Prostate gland (tissue), 2 donors: ENCODE results near the gene LYRM2.

Source experiments
- POLR2A ChIP-seq: fragments of 450-650 bp; IDR thresholded peaks from one replicate; pipeline ENCODE4 v1.6.1; 2016; ENCODE audit warnings: antibody characterized with exemption, mild to moderate bottlenecking
- POLR2AphosphoS5 ChIP-seq: sonication (generic); formaldehyde crosslinking; IDR thresholded peaks from one replicate; pipeline ENCODE4 v1.6.1; 2017; ENCODE audit warnings: antibody characterized with exemption
- TF ChIP-seq, protein P1 (sequence below), 4 experiments: fragments of 200-600 bp in 2 of 4; fragments of 450-650 bp in 2 of 4; sonication (generic) in 2 of 4; IDR thresholded peaks; 1 replicate in 3 of 4; 2 replicates in 1 of 4; pipeline ENCODE4 v1.5.1; 2016 to 2019; ENCODE audit warnings: antibody characterized with exemption in 4 of 4, mild to moderate bottlenecking in 2 of 4, moderate library complexity in 2 of 4

DNA sequence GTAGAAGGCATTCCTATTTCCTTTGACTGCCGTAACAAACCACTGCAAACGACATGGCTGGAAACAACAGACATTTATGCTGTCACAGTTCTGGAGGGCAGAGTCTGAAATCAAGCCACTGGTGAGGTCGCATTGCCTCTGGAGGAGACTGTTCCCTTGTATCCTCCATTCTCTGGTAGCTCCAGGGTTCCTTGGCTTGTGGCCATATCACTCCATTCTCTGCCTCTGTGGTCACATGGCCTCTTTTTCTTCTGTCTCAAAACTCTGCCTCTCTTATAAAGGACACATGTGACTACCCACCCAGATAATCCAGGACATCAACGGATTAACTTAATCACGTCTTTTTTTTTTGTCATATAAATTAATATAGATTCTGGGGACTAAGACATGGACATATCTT lies 84.4 kb downstream of the LYRM2 start:
- TF ChIP-seq, protein P1, sequence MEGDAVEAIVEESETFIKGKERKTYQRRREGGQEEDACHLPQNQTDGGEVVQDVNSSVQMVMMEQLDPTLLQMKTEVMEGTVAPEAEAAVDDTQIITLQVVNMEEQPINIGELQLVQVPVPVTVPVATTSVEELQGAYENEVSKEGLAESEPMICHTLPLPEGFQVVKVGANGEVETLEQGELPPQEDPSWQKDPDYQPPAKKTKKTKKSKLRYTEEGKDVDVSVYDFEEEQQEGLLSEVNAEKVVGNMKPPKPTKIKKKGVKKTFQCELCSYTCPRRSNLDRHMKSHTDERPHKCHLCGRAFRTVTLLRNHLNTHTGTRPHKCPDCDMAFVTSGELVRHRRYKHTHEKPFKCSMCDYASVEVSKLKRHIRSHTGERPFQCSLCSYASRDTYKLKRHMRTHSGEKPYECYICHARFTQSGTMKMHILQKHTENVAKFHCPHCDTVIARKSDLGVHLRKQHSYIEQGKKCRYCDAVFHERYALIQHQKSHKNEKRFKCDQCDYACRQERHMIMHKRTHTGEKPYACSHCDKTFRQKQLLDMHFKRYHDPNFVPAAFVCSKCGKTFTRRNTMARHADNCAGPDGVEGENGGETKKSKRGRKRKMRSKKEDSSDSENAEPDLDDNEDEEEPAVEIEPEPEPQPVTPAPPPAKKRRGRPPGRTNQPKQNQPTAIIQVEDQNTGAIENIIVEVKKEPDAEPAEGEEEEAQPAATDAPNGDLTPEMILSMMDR (IDR thresholded peaks at IDR 0.05) = no peak
- no peak for TF ChIP-seq POLR2A
- TF ChIP-seq POLR2AphosphoS5 = no peak
